HEK293T (cell line): ENCODE measurements around the gene BMP5.

Experiments used
- CTCF ChIA-PET: fragments of 350-600 bp; formaldehyde crosslinking; extraction: SDS; loops from one replicate; lab custom pipeline; 2021; ENCODE audit warnings: antibody characterized with exemption, inconsistent platforms; lab: Yijun Ruan, JAX
- POLR2A ChIA-PET: fragments of 350-600 bp; formaldehyde crosslinking; extraction: SDS; loops from one replicate; lab custom pipeline; 2020; ENCODE audit warnings: antibody characterized with exemption, inconsistent platforms; lab: Yijun Ruan, JAX
- DNase-seq: peaks from one replicate; pipeline ENCODE4 v3.0.0; 2012; ENCODE audit warnings: mixed read lengths; ENCODE audit errors: extremely low spot score
- ARNT ChIP-seq: fragments of 450-650 bp; IDR thresholded peaks from 2 replicates; pipeline ENCODE4 v1.6.1; 2017; ENCODE audit warnings: mild to moderate bottlenecking
- BHLHE40 ChIP-seq: fragments of 450-650 bp; IDR thresholded peaks from 2 replicates; pipeline ENCODE4 v1.6.1; 2016; ENCODE audit warnings: mild to moderate bottlenecking, moderate library complexity, borderline replicate concordance
- CTBP1 ChIP-seq: fragments of 450-650 bp; IDR thresholded peaks from 2 replicates; pipeline ENCODE4 v1.6.1; 2016; ENCODE audit warnings: borderline replicate concordance
- ELF4 ChIP-seq: fragments of 450-650 bp; IDR thresholded peaks from 2 replicates; pipeline ENCODE4 v1.6.1; 2017; ENCODE audit warnings: antibody characterized with exemption
- FOXA1 ChIP-seq: fragments of 450-650 bp; IDR thresholded peaks from 2 replicates; pipeline ENCODE4 v1.6.1; 2016; ENCODE audit warnings: mild to moderate bottlenecking
- FOXK2 ChIP-seq: fragments of 450-650 bp; IDR thresholded peaks from 2 replicates; pipeline ENCODE4 v1.6.1; 2016; ENCODE audit warnings: mild to moderate bottlenecking
- FOXM1 ChIP-seq: fragments of 450-650 bp; IDR thresholded peaks from 2 replicates; pipeline ENCODE4 v1.6.1; 2017; ENCODE audit warnings: mild to moderate bottlenecking, borderline replicate concordance
- HDGF ChIP-seq: fragments of 450-650 bp; IDR thresholded peaks from 2 replicates; pipeline ENCODE4 v1.6.1; 2017; ENCODE audit warnings: antibody characterized with exemption, borderline replicate concordance
- L3MBTL2 ChIP-seq: fragments of 450-650 bp; conservative IDR thresholded peaks from 2 replicates; pipeline ENCODE4 v1.6.1; 2016; ENCODE audit warnings: mild to moderate bottlenecking
- LEF1 ChIP-seq: fragments of 450-650 bp; IDR thresholded peaks from 2 replicates; pipeline ENCODE4 v1.6.1; 2017; ENCODE audit warnings: mild to moderate bottlenecking, borderline replicate concordance
- NFRKB ChIP-seq: fragments of 450-650 bp; IDR thresholded peaks from 2 replicates; pipeline ENCODE4 v1.6.1; 2016; ENCODE audit warnings: mild to moderate bottlenecking, moderate library complexity
- PKNOX1 ChIP-seq: fragments of 450-650 bp; IDR thresholded peaks from 2 replicates; pipeline ENCODE4 v1.6.1; 2016
- SP1 ChIP-seq: fragments of 450-650 bp; IDR thresholded peaks from 2 replicates; pipeline ENCODE4 v1.6.1; 2017
- SUZ12 ChIP-seq: fragments of 450-650 bp; IDR thresholded peaks from 2 replicates; pipeline ENCODE4 v1.6.1; 2016; ENCODE audit warnings: mild to moderate bottlenecking
- TARDBP ChIP-seq: fragments of 450-650 bp; IDR thresholded peaks from 2 replicates; pipeline ENCODE4 v1.6.1; 2016
- ZNF384 ChIP-seq: fragments of 450-650 bp; IDR thresholded peaks from 2 replicates; pipeline ENCODE4 v1.6.1; 2016

BMP5 gene

GRCh38 chr6:55835220-55835619 is 40.2 kb downstream of the BMP5 start:
- DNase-seq = no peak
- ChIA-PET CTCF (no interaction called here), POLR2A (no interaction called here)
- no peak for TF ChIP-seq PKNOX1
- TF ChIP-seq BHLHE40 = no peak
- TF ChIP-seq NFRKB = no peak
- TF ChIP-seq L3MBTL2 = no peak
- no peak for TF ChIP-seq ARNT
- TF ChIP-seq ELF4 = no peak
- TF ChIP-seq SP1 = no peak
- TF ChIP-seq SUZ12 = no peak
- no peak for TF ChIP-seq FOXM1
- TF ChIP-seq FOXA1 = no peak
- no peak for TF ChIP-seq HDGF
- no peak for TF ChIP-seq TARDBP
- no peak for TF ChIP-seq LEF1
- no peak for TF ChIP-seq ZNF384

GRCh38 chr6:55833284-55833683 is 42.1 kb downstream of the BMP5 start:
- POLR2A ChIA-PET = no interaction called here

GRCh38 chr6:55827818-55828522 is 47.4 kb downstream of the BMP5 start:
- no peak for DNase-seq
- CTCF ChIA-PET = no interaction called here
- POLR2A ChIA-PET = no interaction called here
- TF ChIP-seq FOXM1 (no peak), HDGF (no peak), ELF4 (no peak), FOXA1 (no peak), ZNF384 (no peak), BHLHE40 (no peak), NFRKB (no peak), SP1 (no peak), FOXK2 (no peak), LEF1 (no peak), ARNT (no peak), PKNOX1 (no peak), SUZ12 (no peak), TARDBP (no peak), CTBP1 (no peak), L3MBTL2 (no peak)

More at GRCh38 chr6:55833284-55833683, 42.1 kb downstream of the BMP5 start:
- TF ChIP-seq ELF4 (no peak), ZNF384 (no peak), FOXM1 (no peak), NFRKB (no peak), BHLHE40 (no peak), TARDBP (no peak), SP1 (no peak), SUZ12 (no peak), FOXA1 (no peak), CTBP1 (no peak)
- DNase-seq = no peak
- CTCF ChIA-PET = no interaction called here

- no peak for DNase-seq
- ChIA-PET POLR2A (no interaction called here), CTCF (no interaction called here)
- TF ChIP-seq ZNF384 = no peak
- no peak for TF ChIP-seq TARDBP
- no peak for TF ChIP-seq HDGF
- TF ChIP-seq SP1 = no peak
- no peak for TF ChIP-seq ARNT
- no peak for TF ChIP-seq PKNOX1
- TF ChIP-seq LEF1 = no peak
- no peak for TF ChIP-seq FOXK2
- no peak for TF ChIP-seq FOXA1
- TF ChIP-seq CTBP1 = no peak
- TF ChIP-seq SUZ12 = no peak
- TF ChIP-seq ELF4 = no peak
- no peak for TF ChIP-seq L3MBTL2
- TF ChIP-seq NFRKB = no peak
- no peak for TF ChIP-seq FOXM1
- TF ChIP-seq BHLHE40 = no peak
These were observed 48.4 kb downstream of the BMP5 start for GRCh38 chr6:55826941-55827340.

- ChIA-PET POLR2A (no interaction called here), CTCF (no interaction called here)
- no peak for TF ChIP-seq PKNOX1
- no peak for TF ChIP-seq FOXM1
- no peak for TF ChIP-seq HDGF
- TF ChIP-seq SP1 = no peak
- TF ChIP-seq ARNT = no peak
- TF ChIP-seq FOXA1 = no peak
- no peak for TF ChIP-seq CTBP1
- TF ChIP-seq ZNF384 = no peak
- TF ChIP-seq SUZ12 = no peak
- TF ChIP-seq FOXK2 = no peak
- no peak for TF ChIP-seq ELF4
- TF ChIP-seq LEF1 = no peak
- DNase-seq = no peak
These were observed 49.9 kb downstream of the BMP5 start for GRCh38 chr6:55825402-55826051.
